Measurements from ENCODE around the gene SUN5. TPM values are rescaled to one million over a fixed set of nuclear protein-coding genes. Genes with fewer than 3 reads are reported as not detected.
A peak's percentile ranks its signal among the peaks of the same experiment; 100 is the strongest.

Gene SUN5
- total RNA-seq, 2 experiments from 2014 or later, result not detected

GRCh38 chr20:32999603-33000250 is 4.5 kb downstream of the SUN5 start:
- H3K27me3 Mint-ChIP-seq, result no peaks in the 10 kb centered on the region
- ATAC-seq, result no peak
- H3K4me1 Mint-ChIP-seq (ENCODE audit: low read depth), result peaks cover 14% of the 10 kb centered on the region
- TF ChIP-seq, protein P1, sequence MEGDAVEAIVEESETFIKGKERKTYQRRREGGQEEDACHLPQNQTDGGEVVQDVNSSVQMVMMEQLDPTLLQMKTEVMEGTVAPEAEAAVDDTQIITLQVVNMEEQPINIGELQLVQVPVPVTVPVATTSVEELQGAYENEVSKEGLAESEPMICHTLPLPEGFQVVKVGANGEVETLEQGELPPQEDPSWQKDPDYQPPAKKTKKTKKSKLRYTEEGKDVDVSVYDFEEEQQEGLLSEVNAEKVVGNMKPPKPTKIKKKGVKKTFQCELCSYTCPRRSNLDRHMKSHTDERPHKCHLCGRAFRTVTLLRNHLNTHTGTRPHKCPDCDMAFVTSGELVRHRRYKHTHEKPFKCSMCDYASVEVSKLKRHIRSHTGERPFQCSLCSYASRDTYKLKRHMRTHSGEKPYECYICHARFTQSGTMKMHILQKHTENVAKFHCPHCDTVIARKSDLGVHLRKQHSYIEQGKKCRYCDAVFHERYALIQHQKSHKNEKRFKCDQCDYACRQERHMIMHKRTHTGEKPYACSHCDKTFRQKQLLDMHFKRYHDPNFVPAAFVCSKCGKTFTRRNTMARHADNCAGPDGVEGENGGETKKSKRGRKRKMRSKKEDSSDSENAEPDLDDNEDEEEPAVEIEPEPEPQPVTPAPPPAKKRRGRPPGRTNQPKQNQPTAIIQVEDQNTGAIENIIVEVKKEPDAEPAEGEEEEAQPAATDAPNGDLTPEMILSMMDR (IDR thresholded peaks at IDR 0.05), result no peak
- ChIA-PET POLR2A (interaction anchor here (1.0 kb wide), 1 partner anchor 29 kb away, joined by 4 read pairs; no protein-coding TSS in a partner anchor), CTCF (interaction anchor here (1.3 to 1.6 kb wide), 2 partner anchors 10 to 64 kb away, joined by 3 read pairs; no protein-coding TSS in a partner anchor)
- intact Hi-C loops (cut with micrococcal nuclease), result no loop called here
- peaks cover under 1% of the 10 kb centered on the region for H3K36me3 Mint-ChIP-seq (ENCODE audit: low read depth)
- peaks cover 9% of the 10 kb centered on the region for H3K9me3 Mint-ChIP-seq
- no peak overlapping the region for H3K27ac Mint-ChIP-seq
- DNase-seq, result no peak
- H3K4me3 Mint-ChIP-seq, result no peak overlapping the region

DNA sequence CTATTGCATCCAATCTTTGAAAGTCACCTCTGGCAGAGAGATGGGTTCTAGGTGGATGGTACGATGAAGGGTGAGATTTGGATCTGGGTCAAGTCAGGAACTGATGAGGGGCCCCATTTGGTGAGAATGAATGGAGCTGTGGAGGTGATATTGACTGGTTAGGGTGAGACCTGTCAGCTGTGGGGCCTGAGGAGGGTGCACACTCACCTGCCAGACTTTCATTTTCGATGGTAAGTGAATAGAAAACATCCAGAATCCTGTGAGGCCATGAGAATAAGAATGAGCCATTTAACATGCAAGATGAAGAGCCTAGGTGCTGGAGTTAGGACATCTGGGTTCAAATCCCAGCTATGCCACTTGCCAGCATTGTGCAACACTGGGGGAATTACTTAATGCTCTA is 6.8 kb downstream of the SUN5 start:
- POLR2A ChIA-PET, result interaction anchor here (1.0 to 1.1 kb wide), 2 partner anchors 31 to 52 kb away, joined by 3 read pairs; no protein-coding TSS in a partner anchor
- Mint-ChIP-seq H3K4me3 (no peak overlapping the region), H3K27me3 (no peaks in the 10 kb centered on the region), H3K4me1 (ENCODE audit: low read depth) (peaks cover 25% of the 10 kb centered on the region), H3K27ac (no peak overlapping the region), H3K36me3 (ENCODE audit: low read depth) (peaks cover 3% of the 10 kb centered on the region), H3K9me3 (peaks cover 10% of the 10 kb centered on the region)
- TF ChIP-seq, protein P1 (IDR thresholded peaks at IDR 0.05), result no peak
- ATAC-seq (no peak), DNase-seq (no peak)
- intact Hi-C loops (cut with micrococcal nuclease), result no loop called here
- CTCF ChIA-PET, result interaction anchor here (0.6 to 2.0 kb wide), 3 partner anchors 14 to 97 kb away, joined by 3 to 4 read pairs (median 3); no protein-coding TSS in a partner anchor

GRCh38 chr20:32995802-32996201 is 8.4 kb downstream of the SUN5 start:
- Mint-ChIP-seq H3K27ac (no peak overlapping the region), H3K9me3 (peaks cover 10% of the 10 kb centered on the region), H3K4me1 (ENCODE audit: low read depth) (peaks cover 35% of the 10 kb centered on the region), H3K4me3 (no peak overlapping the region), H3K27me3 (no peaks in the 10 kb centered on the region), H3K36me3 (ENCODE audit: low read depth) (peaks cover 3% of the 10 kb centered on the region)
- DNase-seq, result no peak
- no peak for ATAC-seq
- intact Hi-C loops (cut with micrococcal nuclease), result no loop called here
- ChIA-PET POLR2A (no interaction called here), CTCF (interaction anchor here (0.7 to 4.3 kb wide), 8 partner anchors 9 to 93 kb away, joined by 3 to 32 read pairs (median 4); partner anchors contain the start of gene SUN5)
- TF ChIP-seq, protein P1 (IDR thresholded peaks at IDR 0.05), result peak; percentile 14

DNA sequence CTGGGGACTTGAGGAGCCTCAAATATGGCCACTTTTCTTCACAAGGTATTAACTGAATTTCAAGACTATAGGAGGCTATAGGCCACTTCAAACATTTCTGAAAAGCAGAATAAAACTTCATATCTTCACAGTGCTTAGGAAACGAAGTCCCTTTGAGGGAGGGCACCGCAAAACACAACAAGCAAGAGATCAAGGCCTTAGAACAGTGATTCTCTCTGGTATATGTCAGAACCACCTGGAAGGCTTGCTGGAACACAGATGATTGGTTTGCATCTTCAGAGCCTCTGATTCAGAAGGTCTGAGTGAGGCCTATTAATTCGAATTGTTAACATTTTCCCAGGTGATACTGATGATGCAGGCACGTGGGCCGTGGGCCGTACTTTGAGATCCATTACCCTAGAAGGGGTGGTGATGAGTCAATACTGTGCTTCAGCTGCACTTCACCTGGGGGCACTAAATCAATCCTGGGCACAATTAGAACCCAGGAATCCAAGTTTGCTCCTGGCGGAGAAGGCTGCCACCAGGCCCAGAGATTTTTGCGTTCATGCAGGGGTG is 10.7 kb downstream of the SUN5 start:
- Mint-ChIP-seq H3K36me3 (ENCODE audit: low read depth) (peaks cover 3% of the 10 kb centered on the region), H3K27me3 (no peaks in the 10 kb centered on the region), H3K4me3 (no peak overlapping the region), H3K9me3 (peaks cover 10% of the 10 kb centered on the region), H3K4me1 (ENCODE audit: low read depth) (peaks cover 35% of the 10 kb centered on the region), H3K27ac (no peak overlapping the region)
- POLR2A ChIA-PET, result no interaction called here
- no peak for DNase-seq
- TF ChIP-seq, protein P1 (IDR thresholded peaks at IDR 0.05), result no peak
- ATAC-seq, result peak; percentile 45
- intact Hi-C loops (cut with micrococcal nuclease), result no loop called here
- CTCF ChIA-PET, result interaction anchor here (0.8 to 4.3 kb wide), 2 partner anchors 11 to 16 kb away, joined by 3 to 32 read pairs; partner anchors contain the start of gene SUN5

Data from activated CD8-positive, alpha-beta T cell treated with anti-CD3 and anti-CD28 coated beads for 36 hours (primary cell).